GM12892 (cell line): Measurements from ENCODE around the gene MEI1.

ENCODE experiments used
- POLR2A ChIP-seq: IDR thresholded peaks from 2 replicates; pipeline ENCODE4 v1.6.1; 2011; ENCODE audit warnings: low read depth, low read length, control low read depth
- POLR2AphosphoS5 ChIP-seq: IDR thresholded peaks from 2 replicates; pipeline ENCODE4 v1.6.1; 2011; ENCODE audit warnings: low read depth, low read length, control low read depth
- TAF1 ChIP-seq: IDR thresholded peaks from 2 replicates; pipeline ENCODE4 v1.6.1; 2011; ENCODE audit warnings: low read depth, mild to moderate bottlenecking, control low read depth, low read length, borderline replicate concordance

DNA sequence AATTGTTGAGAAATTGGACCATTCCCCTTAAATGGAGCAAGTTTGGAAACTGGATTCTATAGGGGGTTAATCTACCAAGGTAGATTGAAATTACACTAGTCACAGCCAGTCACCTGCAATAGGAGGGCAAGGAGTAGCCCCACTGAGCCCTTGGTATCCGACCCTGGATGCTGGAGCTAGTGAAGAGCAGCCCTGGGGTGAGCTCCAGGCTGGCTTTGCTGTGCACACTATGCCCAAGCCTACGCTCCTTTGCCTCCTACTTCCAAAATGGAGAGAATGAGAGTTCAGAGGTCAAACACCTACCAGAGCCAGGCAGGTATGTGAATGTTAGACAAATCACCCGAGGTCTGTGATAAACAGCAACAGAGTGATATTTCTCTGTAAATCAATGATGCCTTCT, 34.4 kb upstream of the MEI1 start:
- TF ChIP-seq TAF1 (no peak), POLR2AphosphoS5 (no peak), POLR2A (no peak)
